BJ (cell line): Measurements from ENCODE around the gene PLPPR1. TPM values are rescaled to one million over a fixed set of nuclear protein-coding genes. Genes with fewer than 3 reads are reported as not detected.
"Not testable (repeated sequence)": the region's sequence is repeated elsewhere in the genome, so short reads cannot be mapped to it uniquely, and the experiment has no call there.

ENCODE experiments used
- CTCF ChIA-PET: fragments of 350-600 bp; formaldehyde crosslinking; extraction: SDS; loops from one replicate; lab custom pipeline; 2021; ENCODE audit warnings: antibody characterized with exemption, inconsistent platforms; lab: Yijun Ruan, JAX
- POLR2A ChIA-PET: fragments of 300-600 bp; sonication (Branson Sonifier 250); formaldehyde crosslinking; extraction: SDS; loops from one replicate; lab custom pipeline; 2021; ENCODE audit warnings: antibody characterized with exemption; lab: Charles Lee
- DNase-seq: peaks from one replicate; pipeline ENCODE4 v3.0.0-alpha.2; 2011; ENCODE audit warnings: low read depth
- H3K27me3 ChIP-seq: 2 replicates; pipeline ENCODE4 v1.6.0; 2011; ENCODE audit warnings: low read length; ENCODE audit not compliant: control insufficient read depth, insufficient read depth
- H3K36me3 ChIP-seq: 2 replicates; pipeline ENCODE4 v1.5.1; 2011; ENCODE audit warnings: low read length; ENCODE audit not compliant: control insufficient read depth, insufficient read depth
- H3K4me3 ChIP-seq: 2 replicates; pipeline ENCODE4 v1.5.1; 2011; ENCODE audit warnings: low read depth, mild to moderate bottlenecking, control low read depth, low read length
- polyA plus RNA-seq: library from polyadenylated mRNA; depleted of rRNA; stranded (reverse); fragments of >200 nt; gene quantifications from 2 replicates; pipeline ENCODE4 v1.2.3, GENCODE V29; 2011
- TF ChIP-seq, protein P1 (sequence below): IDR thresholded peaks from 2 replicates; pipeline ENCODE4 v1.5.1; 2011; ENCODE audit warnings: low read depth, mild to moderate bottlenecking, control low read depth, inconsistent platforms, low read length, moderate library complexity; ENCODE audit not compliant: insufficient read depth

Gene PLPPR1
- polyA plus RNA-seq, 1 experiment, result not detected

DNA sequence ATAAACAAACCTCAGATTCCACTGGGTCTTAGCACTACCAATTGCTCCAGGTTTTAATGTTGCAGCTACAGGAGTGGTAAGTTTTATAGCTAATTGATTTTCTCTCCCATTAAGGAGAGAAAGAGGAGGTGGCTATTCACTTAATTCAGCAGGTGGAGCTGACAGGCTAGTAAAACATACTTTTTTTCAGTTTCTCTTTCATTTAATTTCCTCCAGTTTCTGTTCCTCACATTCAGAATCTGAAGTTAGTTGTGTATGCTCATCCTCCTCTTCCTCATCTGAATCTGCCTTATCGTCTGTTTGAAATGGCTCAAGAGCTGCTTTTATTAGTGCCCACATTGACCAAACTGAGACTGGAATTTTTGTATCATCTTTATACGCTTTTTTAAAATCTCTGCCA, 98.0 kb downstream of the PLPPR1 start:
- ChIA-PET POLR2A (no interaction called here), CTCF (no interaction called here)
- H3K4me3 ChIP-seq, result no peak overlapping the region
- no peaks in the 10 kb centered on the region for H3K27me3 ChIP-seq
- no peak for DNase-seq
- TF ChIP-seq, protein P1, sequence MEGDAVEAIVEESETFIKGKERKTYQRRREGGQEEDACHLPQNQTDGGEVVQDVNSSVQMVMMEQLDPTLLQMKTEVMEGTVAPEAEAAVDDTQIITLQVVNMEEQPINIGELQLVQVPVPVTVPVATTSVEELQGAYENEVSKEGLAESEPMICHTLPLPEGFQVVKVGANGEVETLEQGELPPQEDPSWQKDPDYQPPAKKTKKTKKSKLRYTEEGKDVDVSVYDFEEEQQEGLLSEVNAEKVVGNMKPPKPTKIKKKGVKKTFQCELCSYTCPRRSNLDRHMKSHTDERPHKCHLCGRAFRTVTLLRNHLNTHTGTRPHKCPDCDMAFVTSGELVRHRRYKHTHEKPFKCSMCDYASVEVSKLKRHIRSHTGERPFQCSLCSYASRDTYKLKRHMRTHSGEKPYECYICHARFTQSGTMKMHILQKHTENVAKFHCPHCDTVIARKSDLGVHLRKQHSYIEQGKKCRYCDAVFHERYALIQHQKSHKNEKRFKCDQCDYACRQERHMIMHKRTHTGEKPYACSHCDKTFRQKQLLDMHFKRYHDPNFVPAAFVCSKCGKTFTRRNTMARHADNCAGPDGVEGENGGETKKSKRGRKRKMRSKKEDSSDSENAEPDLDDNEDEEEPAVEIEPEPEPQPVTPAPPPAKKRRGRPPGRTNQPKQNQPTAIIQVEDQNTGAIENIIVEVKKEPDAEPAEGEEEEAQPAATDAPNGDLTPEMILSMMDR, result no peak
- no peaks in the 10 kb centered on the region for H3K36me3 ChIP-seq

DNA sequence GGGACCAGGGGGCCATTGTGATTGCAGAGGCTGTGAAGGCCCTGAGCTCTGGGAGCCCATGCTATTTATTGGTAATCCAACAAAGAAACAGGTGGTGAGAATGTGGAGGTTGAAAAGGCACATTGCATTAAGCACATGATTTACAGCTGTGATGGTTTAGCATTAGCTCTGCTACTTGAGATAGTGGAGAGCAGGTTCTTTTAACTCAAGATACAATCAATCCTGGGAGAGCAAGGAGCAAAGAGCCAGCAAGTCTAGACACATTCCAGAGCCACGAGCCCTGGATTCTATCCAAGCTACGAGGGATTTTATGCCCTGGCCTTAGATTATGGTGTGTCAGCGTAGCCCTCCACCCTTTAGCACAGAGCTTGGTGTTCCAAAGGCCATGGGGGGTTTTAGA, 98.8 kb downstream of the PLPPR1 start:
- H3K36me3 ChIP-seq, CTCF ChIA-PET, POLR2A ChIA-PET, DNase-seq, H3K27me3 ChIP-seq, H3K4me3 ChIP-seq: not testable (repeated sequence)

DNA sequence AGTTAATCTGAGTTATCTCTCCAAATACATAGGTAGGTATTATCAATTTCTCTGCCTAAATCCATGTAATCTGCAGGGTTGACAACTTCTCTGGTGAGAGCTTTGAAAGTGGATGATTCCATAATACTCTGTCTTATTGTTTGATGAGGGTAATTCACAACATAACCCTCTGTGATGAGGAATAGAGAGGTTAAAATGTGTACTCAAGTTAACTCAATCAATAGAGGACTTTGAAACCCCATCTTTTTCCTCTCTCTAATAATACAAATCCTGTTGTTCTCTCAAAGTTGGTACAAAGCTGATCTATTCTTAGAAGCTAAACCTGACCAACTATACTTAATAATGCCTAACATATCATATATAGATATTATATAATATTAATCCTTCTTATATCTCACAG, 100.1 kb downstream of the PLPPR1 start:
- DNase-seq, result no peak
- Histone ChIP-seq H3K27me3 (no peaks in the 10 kb centered on the region), H3K36me3 (no peaks in the 10 kb centered on the region), H3K4me3 (no peak overlapping the region)
- POLR2A ChIA-PET, result no interaction called here
- CTCF ChIA-PET, result interaction anchor here (0.6 kb wide), 1 partner anchor 13 kb away, joined by 3 read pairs; no protein-coding TSS in a partner anchor
- TF ChIP-seq, protein P1, result no peak

DNA sequence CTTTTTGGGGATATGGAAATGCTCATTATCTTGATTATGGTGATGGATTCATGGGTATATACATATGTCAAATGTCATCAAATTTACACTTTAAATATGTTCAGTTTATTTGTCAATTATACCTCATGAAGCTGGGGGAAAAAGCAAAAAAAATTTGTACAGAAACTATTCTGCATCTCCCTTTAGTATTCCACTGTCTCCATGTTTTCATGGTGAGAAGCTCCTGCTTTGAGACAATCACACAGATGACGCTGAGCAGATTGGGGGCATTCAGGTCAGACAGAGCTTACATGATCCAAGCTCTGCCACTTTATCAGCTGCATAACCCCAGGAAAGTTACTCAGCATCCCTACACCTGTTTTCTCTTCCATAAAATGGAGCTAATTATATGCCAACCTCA, 101.5 kb downstream of the PLPPR1 start:
- ChIA-PET CTCF (interaction anchor here (0.7 kb wide), 1 partner anchor 11 kb away, joined by 3 read pairs; no protein-coding TSS in a partner anchor), POLR2A (no interaction called here)
- Histone ChIP-seq H3K27me3 (no peaks in the 10 kb centered on the region), H3K4me3 (no peak overlapping the region), H3K36me3 (no peaks in the 10 kb centered on the region)
- TF ChIP-seq, protein P1, result no peak
- no peak for DNase-seq

DNA sequence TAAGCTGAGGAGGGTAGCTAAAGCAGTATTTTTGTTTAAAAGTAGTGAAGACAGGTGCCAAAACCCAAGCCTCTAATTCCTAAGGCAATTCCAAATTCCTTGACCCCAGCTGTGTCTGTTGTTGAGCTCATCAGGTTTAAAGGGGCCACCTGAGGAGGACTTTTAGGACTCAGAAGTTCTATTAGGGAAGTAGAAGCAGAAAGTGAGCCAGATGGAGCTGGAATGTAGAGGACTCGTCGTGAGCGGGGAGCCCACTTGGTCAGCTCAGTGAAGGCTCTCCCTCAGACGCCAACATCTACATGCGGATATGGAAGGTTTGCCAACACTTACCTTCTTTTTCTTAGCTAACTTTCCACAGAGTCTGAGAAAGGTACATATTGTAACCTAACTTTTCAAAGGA, 102.8 kb downstream of the PLPPR1 start:
- Histone ChIP-seq H3K4me3 (no peak overlapping the region), H3K36me3 (no peaks in the 10 kb centered on the region), H3K27me3 (no peaks in the 10 kb centered on the region)
- TF ChIP-seq, protein P1, result no peak
- ChIA-PET CTCF (interaction anchor here (1.0 kb wide), 1 partner anchor 13 kb away, joined by 5 read pairs; no protein-coding TSS in a partner anchor), POLR2A (no interaction called here)
- DNase-seq, result no peak

DNA sequence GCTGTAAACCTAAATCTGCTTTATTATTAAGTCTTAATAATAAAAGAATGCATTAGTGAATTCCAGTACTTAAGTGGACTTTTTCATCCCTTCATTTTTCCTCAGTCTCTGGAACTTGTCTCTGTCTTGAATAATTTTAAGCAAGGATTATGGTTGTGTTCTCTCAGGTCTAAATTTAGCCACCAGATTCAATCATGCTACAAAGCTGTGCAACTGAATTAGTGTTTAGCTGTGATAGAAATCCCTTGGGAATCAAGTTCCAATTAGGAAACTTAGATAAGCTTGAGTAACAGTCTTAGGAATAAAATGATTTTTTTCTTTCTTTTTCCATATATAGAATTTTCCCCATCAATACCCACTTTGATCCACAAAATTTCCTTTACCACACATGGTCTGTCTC, 104.3 kb downstream of the PLPPR1 start:
- CTCF ChIA-PET, result interaction anchor here (1.0 kb wide), 1 partner anchor 11 kb away, joined by 3 read pairs; no protein-coding TSS in a partner anchor
- no peaks in the 10 kb centered on the region for H3K36me3 ChIP-seq
- no peak for DNase-seq
- no peaks in the 10 kb centered on the region for H3K27me3 ChIP-seq
- H3K4me3 ChIP-seq, result no peak overlapping the region
- TF ChIP-seq, protein P1, result no peak
- POLR2A ChIA-PET, result no interaction called here
